WI38 (cell line): ENCODE data around the gene PRKCE.

ENCODE experiments used
- H3K4me3 ChIP-seq: 2 replicates; pipeline ENCODE4 v1.5.1; 2011; ENCODE audit warnings: low read depth, mild to moderate bottlenecking, control low read depth, low read length
- TF ChIP-seq, protein P1 (sequence below): IDR thresholded peaks from 2 replicates; pipeline ENCODE4 v1.5.1; 2012; ENCODE audit warnings: low read depth, mild to moderate bottlenecking, control low read depth, low read length

The PRKCE gene

GRCh38 chr2:46101557-46102220 lies 450.2 kb downstream of the PRKCE start:
- TF ChIP-seq, protein P1, sequence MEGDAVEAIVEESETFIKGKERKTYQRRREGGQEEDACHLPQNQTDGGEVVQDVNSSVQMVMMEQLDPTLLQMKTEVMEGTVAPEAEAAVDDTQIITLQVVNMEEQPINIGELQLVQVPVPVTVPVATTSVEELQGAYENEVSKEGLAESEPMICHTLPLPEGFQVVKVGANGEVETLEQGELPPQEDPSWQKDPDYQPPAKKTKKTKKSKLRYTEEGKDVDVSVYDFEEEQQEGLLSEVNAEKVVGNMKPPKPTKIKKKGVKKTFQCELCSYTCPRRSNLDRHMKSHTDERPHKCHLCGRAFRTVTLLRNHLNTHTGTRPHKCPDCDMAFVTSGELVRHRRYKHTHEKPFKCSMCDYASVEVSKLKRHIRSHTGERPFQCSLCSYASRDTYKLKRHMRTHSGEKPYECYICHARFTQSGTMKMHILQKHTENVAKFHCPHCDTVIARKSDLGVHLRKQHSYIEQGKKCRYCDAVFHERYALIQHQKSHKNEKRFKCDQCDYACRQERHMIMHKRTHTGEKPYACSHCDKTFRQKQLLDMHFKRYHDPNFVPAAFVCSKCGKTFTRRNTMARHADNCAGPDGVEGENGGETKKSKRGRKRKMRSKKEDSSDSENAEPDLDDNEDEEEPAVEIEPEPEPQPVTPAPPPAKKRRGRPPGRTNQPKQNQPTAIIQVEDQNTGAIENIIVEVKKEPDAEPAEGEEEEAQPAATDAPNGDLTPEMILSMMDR, result no peak
- H3K4me3 ChIP-seq, result no peak overlapping the region

- TF ChIP-seq, protein P1, result no peak
- no peak overlapping the region for H3K4me3 ChIP-seq
Observed at GRCh38 chr2:46106690-46107089, 455.2 kb downstream of the PRKCE start.

DNA sequence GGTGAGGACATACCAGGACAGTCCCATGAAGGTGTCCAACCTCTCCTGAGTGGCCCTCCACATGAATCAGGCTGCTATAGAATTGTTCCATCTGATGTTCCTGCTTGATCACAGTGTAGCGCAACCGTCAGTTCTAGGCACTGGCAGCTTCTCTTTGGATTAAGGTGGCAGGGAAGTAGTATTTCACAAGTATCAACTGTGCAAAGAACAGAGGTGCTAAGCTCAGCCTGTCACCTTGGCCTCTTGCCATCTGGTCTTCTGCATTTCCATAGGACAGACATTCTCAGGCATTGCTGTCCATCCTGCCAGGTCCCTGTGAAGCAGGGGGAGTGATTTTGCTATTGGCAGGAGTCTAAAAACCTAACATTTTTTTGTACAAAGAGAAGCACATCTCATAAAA lies 463.5 kb downstream of the PRKCE start:
- H3K4me3 ChIP-seq, result no peak overlapping the region
- TF ChIP-seq, protein P1, result no peak

- H3K4me3 ChIP-seq, result no peak overlapping the region
- TF ChIP-seq, protein P1, result no peak
Observed at GRCh38 chr2:46116150-46116549, 464.7 kb downstream of the PRKCE start.

- no peak overlapping the region for H3K4me3 ChIP-seq
- TF ChIP-seq, protein P1, result no peak
Observed at GRCh38 chr2:46116553-46116991, 465.1 kb downstream of the PRKCE start.

- TF ChIP-seq, protein P1, result no peak
- no peak overlapping the region for H3K4me3 ChIP-seq
Observed at GRCh38 chr2:46117379-46117778, 465.9 kb downstream of the PRKCE start.

GRCh38 chr2:46117994-46118393 lies 466.5 kb downstream of the PRKCE start:
- TF ChIP-seq, protein P1, result no peak
- no peak overlapping the region for H3K4me3 ChIP-seq
